AG20443 (cell line): Measurements from ENCODE around the gene LMAN2.
"Not testable (repeated sequence)": the region's sequence is repeated elsewhere in the genome, so short reads cannot be mapped to it uniquely, and the experiment has no call there.

Experiments used
- DNase-seq: peaks from one replicate; pipeline ENCODE4 v3.0.0; 2012; ENCODE audit warnings: low spot score, mixed read lengths

LMAN2 gene

DNA sequence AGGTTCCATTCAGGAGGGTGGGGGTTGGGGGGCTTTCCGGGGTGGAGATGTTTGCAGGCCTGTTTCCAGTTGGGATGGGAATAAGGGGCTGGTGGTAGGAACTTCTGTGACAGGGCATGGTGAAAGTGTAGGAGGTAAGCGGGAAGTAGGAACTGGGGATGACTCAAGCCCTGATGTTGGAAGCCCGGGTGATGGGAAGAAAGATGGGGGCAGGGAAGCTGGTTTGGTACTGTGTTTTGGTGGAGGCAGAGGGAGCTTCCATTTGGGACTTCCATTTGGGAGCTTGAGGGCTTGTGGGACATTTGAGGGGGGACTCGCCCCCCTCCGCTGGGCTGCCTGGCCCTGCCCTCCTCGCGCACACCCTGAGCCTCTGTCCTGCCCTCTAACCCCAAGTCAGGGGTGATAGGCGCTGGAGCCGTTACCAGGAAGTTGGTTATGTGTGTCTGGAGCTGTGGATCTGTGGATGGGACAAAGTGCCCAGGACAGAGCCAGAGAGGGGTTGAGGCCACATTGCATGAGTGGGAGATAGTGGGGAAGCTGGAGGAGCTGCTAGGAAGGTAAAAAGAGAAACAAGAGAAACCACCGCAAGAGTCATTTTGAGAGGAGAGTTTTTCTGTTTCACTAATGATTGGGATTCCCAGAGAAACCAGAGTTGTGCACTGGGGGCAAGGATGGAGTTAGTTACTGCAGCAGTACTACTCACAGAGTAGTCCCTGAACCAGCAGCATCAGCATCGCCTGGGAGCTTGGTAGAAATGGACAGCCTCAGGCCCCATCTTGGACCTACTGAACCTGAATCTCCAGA lies 12.9 kb upstream of the LMAN2 start:
- DNase-seq, result no peak

DNA sequence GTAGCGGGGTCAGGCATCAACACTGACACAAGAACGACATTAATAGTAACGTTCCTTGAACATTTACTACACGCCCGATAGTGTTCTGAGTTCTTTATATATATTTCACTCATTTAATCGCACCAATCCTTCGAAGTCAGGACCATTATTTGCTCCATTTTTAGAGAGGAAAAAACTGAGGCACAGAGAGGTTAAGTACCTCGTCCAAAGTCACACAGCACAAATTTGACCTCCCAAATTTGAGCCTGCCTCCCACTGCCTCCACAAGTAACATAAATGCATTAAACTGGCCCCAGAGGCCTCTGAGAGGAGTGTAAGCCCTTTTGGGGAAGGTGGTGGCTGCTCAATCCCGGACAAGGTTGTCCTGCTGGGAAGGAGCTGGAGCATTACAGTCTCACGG lies 12.1 kb upstream of the LMAN2 start:
- DNase-seq, result no peak

DNA sequence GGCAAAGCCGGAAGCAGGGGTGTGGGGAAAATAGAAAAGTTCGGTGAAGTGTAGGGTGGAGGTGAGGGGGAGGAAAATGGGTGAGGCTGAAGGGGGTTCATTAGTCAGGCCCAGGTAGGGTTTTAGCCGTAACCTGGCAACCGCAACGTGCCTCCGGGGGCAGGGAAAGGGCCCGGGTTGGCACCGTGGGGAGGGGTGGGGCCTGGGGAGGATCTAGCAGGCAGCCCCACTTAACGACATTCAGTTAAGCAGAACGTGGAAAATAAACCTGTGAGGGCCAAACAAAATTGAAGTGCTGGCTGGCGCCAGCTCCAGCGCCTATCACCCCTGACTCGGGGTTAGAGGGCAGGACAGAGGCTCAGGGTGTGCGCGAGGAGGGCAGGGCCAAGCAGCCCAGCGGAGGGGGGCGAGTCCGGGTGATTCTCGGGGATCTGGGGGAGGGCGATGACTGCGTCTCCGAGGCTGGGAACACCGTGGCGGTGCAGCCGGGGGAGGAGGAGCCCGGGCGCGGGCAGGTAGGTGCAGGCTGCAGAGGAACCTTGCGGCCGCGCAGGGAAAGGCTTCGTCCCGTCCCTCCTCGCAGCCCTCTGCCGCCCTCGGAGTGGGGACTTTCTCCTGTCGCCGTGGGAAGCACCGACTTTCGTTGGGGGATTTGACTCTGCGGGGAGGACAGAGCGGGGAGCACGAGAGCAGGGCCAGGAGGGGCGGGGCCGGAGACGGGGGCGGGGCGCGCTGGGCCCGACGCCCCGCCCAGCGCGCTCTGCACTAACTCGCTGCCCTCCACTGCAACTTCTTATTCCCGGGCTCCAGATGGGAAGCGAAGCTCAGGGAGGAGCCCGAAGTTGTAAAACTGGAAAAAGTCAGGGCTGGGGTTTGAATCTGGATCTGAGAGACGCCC lies 11.4 kb upstream of the LMAN2 start:
- peak; percentile 87 for DNase-seq

DNA sequence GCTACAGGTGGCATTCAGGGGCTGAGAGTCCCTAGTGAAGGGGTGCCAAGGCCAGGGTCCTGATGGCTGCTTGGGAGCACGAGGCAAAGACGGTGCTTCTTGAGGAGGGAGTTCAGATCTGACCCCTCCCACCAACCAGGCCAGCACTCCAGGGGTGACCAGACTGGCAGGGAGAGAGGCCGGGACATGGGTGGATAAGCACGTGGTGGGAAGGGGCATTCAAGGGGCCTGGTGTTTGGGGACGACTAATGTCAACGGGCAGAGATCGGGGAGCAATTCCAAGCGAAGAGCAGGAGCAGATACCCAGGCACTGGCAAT lies 10.8 kb upstream of the LMAN2 start:
- no peak for DNase-seq

DNA sequence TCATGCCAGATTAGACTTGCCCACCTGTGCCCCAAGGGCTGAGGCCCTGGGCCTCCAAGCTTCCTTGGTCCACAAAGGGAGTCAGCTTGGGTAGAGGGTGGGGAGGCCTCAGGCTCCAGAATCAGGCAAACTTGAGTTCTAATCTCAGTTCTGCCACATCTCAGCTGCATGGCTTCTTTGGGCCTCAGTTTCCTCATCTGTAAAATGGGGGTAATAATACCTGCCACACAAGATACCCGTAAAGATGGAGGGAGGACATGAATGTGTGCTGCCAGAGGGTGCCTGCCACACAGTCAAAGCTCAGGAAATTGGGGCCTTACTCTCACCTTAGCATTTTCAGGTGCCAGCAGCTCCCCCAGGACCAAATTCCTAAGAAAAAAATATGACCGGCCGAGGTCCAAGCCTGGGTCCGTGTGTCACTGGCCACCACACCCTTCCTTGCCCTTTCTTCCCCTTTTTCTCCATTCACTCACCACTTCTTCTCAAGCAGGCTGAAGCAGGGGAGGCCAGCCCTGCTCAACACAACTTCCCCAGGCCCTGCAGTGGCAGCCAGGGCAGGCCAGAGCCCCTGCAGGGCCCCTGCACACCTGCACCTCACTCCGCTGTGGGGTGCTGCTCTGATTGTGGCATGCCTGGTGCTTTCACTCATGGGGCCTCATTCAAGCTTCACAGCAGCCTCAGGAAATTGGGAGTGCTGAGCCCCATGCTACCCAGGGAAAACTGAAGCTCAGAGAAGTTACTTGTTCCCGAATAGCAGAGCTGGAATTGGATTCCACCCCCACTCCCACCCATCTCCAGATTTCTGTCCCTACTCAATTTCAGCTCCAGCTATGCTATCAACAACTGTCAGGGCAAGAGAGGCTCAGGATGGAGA lies 10.2 kb upstream of the LMAN2 start:
- DNase-seq, result no peak

DNA sequence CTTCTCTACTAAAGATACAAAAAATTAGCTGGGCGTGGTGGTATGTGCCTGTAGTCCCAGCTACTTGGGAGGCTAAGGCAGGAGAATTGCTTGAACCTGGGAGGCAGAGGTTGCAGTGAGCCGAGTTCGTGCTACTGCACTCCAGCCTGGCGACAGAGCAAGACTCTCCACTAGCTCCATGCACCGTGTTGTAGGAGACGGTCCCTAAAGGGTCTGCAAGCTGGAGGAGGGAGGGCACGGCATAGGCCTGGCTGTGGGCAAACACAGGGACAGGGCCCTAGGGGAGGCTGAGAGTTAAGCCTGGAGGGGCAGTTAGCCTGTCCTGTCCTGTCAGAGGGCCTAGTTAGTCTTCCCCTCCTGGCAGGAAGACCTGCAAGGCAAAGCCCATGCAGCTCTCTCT lies 9.3 kb upstream of the LMAN2 start:
- not testable (repeated sequence) for DNase-seq

DNA sequence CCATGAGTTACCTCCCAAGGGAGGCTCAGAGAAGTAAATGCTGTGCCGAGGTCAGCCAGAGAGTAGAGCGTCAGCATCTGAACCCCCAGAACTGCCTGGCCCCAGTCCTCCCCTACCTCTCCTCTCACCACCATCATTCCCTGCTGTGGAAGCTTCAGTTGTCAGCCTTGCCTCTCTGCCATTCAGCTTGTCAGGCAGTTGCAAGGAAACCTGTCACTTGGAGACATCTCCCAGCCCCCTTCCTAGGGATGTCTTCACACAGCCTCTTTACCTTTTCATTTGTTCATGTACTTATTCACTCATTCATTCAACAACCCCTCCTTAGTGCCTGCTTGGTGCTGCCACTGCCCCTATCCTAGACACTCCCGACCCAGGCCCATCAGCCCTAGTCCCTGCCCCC lies 8.4 kb upstream of the LMAN2 start:
- no peak for DNase-seq

DNA sequence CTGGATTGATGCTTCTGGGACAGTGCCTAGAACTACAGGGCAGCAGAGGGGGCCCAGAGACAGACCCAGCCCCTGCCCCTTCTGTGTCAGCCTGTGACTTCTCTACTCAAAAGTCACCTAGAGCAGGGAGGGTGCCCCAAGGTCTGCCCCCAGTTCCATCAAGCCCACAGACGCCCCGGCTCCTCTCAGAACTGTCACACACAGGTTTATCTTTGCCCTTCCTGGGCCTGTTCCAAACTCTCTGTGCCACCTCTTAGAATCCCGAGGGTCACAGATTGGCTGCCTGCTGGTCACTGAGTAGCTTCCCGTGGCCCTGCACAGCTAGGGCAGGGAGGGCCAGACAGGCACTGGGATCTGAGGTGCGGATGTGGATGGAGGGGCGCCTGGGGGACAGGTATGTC lies 8.0 kb upstream of the LMAN2 start:
- DNase-seq, result no peak

DNA sequence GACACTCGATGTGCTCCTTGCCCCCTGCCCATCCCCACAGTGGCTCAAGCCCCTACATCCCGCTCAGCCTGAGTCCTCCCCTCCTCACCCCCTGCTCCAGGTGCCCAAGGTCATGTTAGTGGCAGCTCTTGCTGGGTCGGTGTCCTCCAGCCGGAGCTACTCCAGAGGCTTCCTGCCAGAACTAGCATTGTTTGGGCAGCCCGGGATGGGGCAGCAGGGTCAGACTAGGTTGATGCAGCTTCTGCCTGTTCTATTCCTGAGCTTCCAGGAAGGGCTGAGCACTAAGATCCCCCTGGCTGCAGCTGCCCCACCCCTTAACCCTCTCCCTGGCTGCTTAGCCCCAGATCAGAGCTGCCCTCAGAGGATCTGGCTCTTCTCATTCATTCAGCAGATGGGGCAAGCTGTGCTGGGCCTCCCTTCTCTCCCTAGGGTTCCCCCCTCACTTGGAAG lies 6.9 kb upstream of the LMAN2 start:
- no peak for DNase-seq

DNA sequence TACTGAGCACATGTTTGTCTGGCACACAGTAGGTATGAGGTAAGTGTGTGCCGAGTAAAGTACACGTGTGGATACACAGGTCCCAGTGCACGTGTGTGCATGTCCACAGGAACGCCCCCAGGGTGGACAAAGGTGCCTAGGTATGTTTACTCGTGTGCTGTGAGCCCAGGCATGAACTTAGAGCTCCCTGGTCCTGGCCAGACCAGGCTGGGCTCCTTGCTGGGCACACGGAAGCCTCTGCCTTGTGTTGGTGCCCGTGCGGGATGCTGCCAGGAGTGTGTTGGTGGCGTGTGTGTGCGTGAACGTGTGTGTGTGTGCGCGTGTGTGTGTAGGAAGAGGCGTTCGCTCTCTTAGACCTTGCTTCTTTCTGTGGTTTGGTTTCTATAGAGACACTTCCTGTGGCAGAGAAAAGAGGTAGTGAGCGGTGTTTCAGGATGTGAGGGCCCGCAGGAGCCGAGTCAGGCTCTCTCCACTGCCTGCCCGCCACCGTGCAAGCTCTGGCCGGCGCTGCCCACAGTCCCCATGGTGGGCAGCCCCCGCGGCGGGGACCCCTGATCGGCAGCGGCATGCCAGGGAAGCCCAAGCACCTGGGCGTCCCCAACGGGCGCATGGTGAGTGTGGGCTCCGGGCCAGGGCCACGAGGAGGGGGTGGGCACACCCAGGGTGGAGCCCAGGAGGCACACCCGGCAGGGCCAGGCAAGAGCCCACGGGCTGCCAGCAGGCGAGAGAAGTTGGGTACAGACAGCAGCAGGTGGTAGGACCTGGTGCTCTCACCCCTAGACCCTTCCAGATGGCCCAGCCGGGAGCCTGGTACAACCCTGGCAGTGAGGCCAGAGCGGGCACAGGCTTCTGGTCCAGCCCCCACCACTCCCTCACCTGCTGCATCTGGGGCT lies 6.2 kb upstream of the LMAN2 start, which contains the start of gene RGS14:
Gene RGS14 (plus strand): TSS at position 466 of the 893 bp plus-strand sequence. CDS start 101 bp downstream, at position 567.
- DNase-seq, result peak; percentile 69

DNA sequence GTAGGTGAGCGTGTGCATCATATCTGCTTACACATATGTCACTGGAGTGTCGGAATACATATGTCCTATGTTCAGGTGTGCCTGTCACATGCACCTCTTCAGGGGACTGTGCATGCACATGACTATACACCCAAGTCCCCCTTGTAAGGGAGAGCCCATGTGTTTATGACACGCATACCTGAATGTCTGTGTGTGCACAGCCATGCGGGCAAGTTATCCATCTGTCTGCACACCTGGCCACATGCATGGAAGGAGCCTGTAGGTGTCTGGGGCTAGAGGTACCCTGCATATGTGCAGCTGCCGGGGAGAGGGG lies 5.6 kb upstream of the LMAN2 start:
- no peak for DNase-seq

DNA sequence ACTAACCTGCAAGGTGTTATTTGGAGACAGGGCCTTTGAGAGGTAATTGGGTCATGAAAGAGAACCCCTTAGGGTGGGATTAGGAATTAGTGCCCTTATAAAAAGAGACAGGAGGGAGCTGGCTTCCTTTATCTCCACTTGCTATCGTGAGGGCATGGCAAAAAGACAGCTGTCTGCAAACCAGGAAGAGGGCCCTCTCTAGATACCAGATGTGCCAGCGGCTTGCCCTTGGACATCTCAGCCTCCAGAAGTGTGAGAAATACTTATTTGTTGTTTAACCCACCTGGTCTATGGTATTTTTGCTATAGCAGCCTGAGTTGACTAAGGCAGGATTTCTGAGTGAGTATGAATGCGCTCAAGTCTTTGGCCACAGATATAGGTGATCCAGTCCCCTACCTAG lies 5.3 kb upstream of the LMAN2 start:
- no peak for DNase-seq

DNA sequence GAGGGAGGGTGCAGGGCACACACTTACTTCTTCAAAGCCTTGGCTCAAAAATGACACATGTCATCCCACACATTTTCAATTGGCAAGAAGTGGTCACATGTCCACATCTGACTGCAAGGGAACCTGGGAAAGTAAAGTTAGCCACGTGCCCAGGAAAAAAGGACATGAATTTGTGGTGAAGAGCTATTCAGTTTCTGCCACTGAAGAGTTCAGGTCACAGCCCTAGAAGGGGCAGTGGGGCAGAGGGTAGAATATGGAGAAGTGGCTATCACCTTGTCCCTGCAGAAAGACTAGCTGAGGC lies 4.3 kb upstream of the LMAN2 start:
- no peak for DNase-seq

DNA sequence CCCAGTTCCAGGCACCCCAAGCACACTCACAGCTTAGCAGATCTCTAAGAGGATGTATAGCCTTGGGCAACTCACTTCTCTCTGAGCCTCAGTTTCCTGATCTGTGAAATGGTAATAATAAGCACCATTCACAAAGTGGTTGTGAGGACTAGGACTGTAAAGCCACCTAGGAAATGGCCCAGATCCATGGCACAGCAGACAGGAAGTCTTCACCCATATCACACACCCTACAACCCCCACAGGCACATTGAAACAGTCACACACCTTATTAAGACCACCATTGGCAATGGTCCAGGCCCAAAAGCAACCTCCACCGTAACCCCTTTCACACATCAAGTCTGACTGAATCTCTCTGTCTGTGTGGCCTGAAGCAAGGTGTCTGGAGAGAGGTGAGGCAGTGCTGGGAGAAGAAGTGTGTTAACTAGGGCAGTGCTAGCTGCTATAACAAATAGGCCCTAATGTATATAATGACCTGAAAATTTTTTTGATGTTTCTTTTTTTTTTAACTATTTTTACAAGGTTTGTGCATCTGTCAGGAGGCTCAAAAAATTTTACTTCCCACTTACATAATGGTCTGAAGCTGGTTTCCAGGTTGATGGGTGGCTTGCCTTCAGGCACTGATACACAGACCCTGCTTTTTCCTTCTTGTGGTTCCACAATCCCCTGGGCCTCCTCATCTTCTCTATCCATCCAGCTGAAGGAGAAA lies 3.8 kb upstream of the LMAN2 start:
- no peak for DNase-seq

DNA sequence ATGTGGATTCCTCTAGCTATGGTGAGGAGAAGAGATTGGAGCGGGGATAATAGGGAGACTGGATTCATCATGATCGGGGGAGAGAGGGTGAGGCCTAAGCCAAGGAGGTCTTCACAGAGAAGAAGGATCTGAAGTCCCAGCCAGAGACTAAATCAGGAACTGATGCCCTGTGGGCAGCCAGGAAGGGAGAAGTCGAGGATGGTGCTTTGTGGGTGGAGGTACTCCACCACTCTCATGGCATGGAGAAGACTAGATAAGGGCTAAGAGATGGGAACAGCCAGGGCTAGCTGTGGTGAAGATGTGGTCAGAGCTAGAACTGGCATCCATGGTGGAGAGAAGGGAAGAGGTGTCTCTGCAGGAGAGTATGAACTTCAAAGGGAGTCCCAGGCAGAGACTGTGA lies 3.2 kb upstream of the LMAN2 start:
- DNase-seq, result no peak

DNA sequence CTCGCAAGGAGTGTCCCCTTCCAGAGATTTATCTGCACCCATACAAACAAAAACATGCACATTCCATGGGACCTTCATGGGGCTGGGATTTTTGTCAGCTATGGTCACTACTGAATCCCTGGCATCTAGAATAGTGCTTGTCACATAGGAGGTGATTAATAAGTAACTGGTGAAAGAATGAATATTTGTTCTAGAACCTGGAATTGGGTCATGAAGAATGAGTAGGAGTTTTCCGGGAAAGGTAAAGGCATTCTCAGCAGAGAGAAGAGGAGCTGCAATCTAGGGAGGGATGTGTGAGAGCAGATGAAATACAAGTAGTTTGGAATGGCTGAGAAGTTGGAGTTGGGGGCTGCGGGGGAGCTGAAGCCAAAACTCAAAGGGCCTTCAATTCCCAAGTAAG lies 2.8 kb upstream of the LMAN2 start:
- no peak for DNase-seq

DNA sequence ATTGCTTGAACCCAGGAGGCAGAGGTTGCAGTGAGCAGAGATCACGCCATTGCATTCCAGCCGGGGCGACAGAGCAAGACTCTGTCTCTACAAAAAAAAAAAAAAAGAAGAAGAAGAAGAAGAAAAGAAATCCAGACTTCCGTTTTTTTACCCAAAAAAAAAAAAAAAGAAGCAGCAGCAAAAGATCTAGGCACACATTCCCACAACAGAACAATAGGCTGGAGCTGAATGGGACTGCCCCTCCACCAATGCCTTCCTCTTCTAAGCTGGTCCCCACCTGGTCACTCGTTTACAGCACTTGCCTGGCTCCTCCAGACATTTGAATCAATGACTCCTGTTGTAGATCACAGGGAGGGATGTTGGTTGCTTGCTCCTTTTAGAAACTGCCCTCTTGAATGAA lies 1.6 kb upstream of the LMAN2 start:
- no peak for DNase-seq

DNA sequence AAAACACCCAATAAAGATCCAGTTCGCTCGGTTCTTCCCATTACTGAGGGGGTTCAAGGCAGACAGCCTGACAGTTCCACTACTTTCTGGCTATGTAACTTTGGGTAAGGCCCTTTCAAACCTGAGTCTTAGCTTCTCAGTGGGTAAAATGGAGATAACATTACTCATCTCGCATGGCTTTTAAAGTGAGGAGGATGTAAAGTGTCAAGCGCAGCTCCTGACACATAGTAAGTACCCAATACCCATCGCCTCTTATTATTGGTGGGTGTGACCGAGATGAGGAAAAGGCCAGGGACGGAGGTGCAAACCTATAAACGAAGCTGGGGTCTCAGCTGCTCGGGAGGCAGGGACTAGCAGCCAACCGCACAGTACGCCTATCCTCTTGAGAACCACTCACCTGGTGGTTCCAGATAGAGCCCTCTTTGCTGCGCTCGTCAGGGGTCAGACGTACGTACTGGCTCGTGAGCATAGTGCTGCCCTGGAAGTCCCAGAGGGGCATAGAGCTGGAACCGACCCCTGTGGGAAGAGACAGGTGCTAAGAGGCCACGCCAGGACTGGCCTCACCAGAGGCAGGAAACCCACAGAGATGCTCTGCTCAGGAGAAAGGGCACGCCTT lies 584 bp downstream of the LMAN2 start:
- no peak for DNase-seq

DNA sequence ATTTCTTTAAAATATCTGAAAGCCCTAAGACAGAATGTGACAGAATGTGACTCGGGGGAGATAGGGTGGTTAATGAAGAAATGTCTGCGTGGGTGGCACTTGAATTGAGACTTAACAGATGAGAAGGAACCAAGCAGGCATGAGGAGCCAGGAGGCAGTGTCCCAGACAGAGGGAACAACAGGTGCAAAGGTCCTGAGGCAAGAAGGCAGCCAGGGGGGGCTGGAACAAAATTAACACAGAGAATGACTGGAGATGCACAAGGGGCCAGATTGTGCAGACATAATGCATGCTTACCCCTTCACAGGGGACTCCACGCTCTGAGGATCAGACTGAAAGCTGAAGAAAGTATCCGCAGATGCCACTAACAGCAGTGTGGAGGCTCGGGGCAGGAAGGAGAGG lies 1.7 kb downstream of the LMAN2 start:
- DNase-seq, result no peak

DNA sequence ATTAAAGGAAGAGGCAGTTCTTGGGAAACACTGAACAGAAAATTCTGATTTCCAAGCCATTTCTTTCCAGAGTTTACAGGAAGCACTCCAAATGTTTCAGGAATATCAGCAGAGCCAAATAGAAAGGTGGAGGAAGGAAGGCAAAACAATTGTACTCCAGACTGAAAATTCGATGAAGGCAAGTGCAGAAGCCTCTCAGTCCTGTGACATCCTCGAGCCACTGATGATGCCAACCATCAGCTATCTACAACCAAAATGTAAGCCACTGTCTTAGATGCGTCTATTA lies 2.2 kb downstream of the LMAN2 start:
- DNase-seq, result no peak

DNA sequence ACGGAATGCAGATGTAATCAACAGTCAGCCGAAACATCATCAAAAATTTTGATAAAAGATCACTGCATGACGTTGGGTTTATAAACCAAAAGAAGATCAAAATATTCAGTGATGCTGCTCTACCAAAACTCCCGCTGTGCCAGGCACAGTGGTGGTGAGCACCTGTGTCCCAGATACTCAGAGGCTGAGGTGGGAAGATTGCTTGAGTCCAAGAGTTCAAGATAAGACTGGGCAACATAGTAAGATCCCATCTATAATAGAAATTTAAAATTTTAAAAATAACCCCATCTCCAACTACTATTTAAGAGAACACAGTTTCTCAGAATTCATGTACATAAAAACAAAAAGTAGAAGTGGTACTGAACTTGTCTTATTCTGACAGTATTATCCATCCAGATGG lies 3.8 kb downstream of the LMAN2 start:
- no peak for DNase-seq
